GM12878 (cell line): ENCODE results near the gene ZFYVE19. TPM values are rescaled to one million over a fixed set of nuclear protein-coding genes. Genes with fewer than 3 reads are reported as not detected.

Experiments
- ATAC-seq: fragments of 200-7000 bp; cut with Tn5 transposase; 3 replicates; pipeline ENCODE4 v1.9.1; 2020; ENCODE audit warnings: mild to moderate bottlenecking, moderate library complexity
- BruUV-seq: library from RNA; stranded (reverse); fragments of 400-500 nt; replicated peaks from 2 replicates; lab custom pipeline; 2021; lab: Mats Ljungman, UMichigan
- CTCF ChIA-PET: fragments of 300-600 bp; sonication (Branson Sonifier 250); formaldehyde crosslinking; extraction: SDS; loops from one replicate; lab custom pipeline; 2021; ENCODE audit warnings: inconsistent platforms; lab: Yijun Ruan, JAX
- POLR2A ChIA-PET: fragments of 350-600 bp; formaldehyde crosslinking; extraction: SDS; loops from one replicate; lab custom pipeline; 2021; ENCODE audit warnings: inconsistent platforms; lab: Charles Lee
- RAD21 ChIA-PET: fragments of 300-600 bp; sonication (Branson Sonifier 250); formaldehyde crosslinking; loops from one replicate; lab custom pipeline; 2023; ENCODE audit warnings: antibody characterized with exemption; ENCODE audit not compliant: unreplicated experiment; lab: Charles Lee
- SMC1A ChIA-PET: fragments of 300-600 bp; sonication (Branson Sonifier 250); formaldehyde crosslinking; loops from one replicate; lab custom pipeline; 2023; ENCODE audit not compliant: unreplicated experiment, uncharacterized antibody; lab: Charles Lee
- DNase-seq: peaks from one replicate; pipeline ENCODE4 v3.0.0-alpha.2; 2011; ENCODE audit warnings: low read depth, low spot score
- FAIRE-seq: peaks from 3 replicates; lab custom pipeline; 2011; peaks lifted over from hg19 to GRCh38; lab: Jason Lieb, UNC
- H2AFZ ChIP-seq: 2 replicates; pipeline ENCODE4 v1.6.0; 2011; ENCODE audit warnings: low read depth, low read length, control low read depth; ENCODE audit not compliant: control insufficient read depth
- H3K27ac ChIP-seq: 2 replicates; pipeline ENCODE4 v1.5.1; 2011; ENCODE audit warnings: control low read depth; ENCODE audit not compliant: control insufficient read depth, insufficient read depth
- H3K27me3 ChIP-seq, 2 experiments: replicated peaks in 1 of 2; 2 replicates each; pipeline versions ENCODE4 v1.6.0 to v1.6.1; 2011; ENCODE audit warnings: low read length in 1 of 2; ENCODE audit not compliant: control insufficient read depth in 2 of 2, insufficient read depth in 2 of 2
- H3K36me3 ChIP-seq, 2 experiments: 2 replicates each; pipeline ENCODE4 v1.5.1; 2011; ENCODE audit warnings: low read length in 1 of 2; ENCODE audit not compliant: control insufficient read depth in 2 of 2, insufficient read depth in 2 of 2
- H3K4me1 ChIP-seq: 2 replicates; pipeline ENCODE4 v1.6.1; 2011; ENCODE audit warnings: mild to moderate bottlenecking, low read length, moderate library complexity, mixed read lengths; ENCODE audit not compliant: control insufficient read depth, insufficient read depth
- H3K4me2 ChIP-seq: 2 replicates; pipeline ENCODE4 v1.6.0; 2011; ENCODE audit warnings: control low read depth; ENCODE audit not compliant: control insufficient read depth, insufficient read depth
- H3K4me3 ChIP-seq: fragments of 200-600 bp; sonication (generic); 2 replicates; pipeline ENCODE4 v1.5.1; 2016
- H3K79me2 ChIP-seq: 2 replicates; pipeline ENCODE4 v1.6.0; 2011; ENCODE audit warnings: low read length; ENCODE audit not compliant: control insufficient read depth, insufficient read depth
- H3K9ac ChIP-seq: 2 replicates; pipeline ENCODE4 v1.8.0; 2011; ENCODE audit warnings: low read length, control low read depth, mixed read lengths; ENCODE audit not compliant: control insufficient read depth, insufficient read depth
- H3K9me3 ChIP-seq: replicated peaks from 3 replicates; pipeline ENCODE4 v1.5.1; 2011; ENCODE audit warnings: mild to moderate bottlenecking, low read length; ENCODE audit not compliant: control insufficient read depth, insufficient read depth
- H4K20me1 ChIP-seq: 2 replicates; pipeline ENCODE4 v1.6.0; 2011; ENCODE audit not compliant: control insufficient read depth, insufficient read depth
- BRCA1 ChIP-seq: IDR thresholded peaks from 2 replicates; pipeline ENCODE4 v1.6.1; 2011; ENCODE audit warnings: low read depth, low read length, improper control_type of control experiment
- E4F1 ChIP-seq: fragments of 450-650 bp; IDR thresholded peaks from 2 replicates; pipeline ENCODE4 v1.6.1; 2018; ENCODE audit warnings: borderline replicate concordance, mild to moderate bottlenecking; ENCODE audit not compliant: partially characterized antibody
- FOXM1 ChIP-seq: IDR thresholded peaks from 2 replicates; pipeline ENCODE4 v1.6.1; 2012; ENCODE audit warnings: low read depth, mild to moderate bottlenecking, inconsistent platforms, low read length, moderate library complexity
- MYB ChIP-seq: fragments of 150-350 bp; IDR thresholded peaks from 2 replicates; pipeline ENCODE4 v1.6.1; 2014; ENCODE audit warnings: mild to moderate bottlenecking, low read depth, low read length, borderline replicate concordance
- NFXL1 ChIP-seq: fragments of 450-650 bp; IDR thresholded peaks from 2 replicates; pipeline ENCODE4 v1.6.1; 2017; ENCODE audit warnings: antibody characterized with exemption, mild to moderate bottlenecking, borderline replicate concordance
- NKRF ChIP-seq: fragments of 450-650 bp; conservative IDR thresholded peaks from 2 replicates; pipeline ENCODE4 v1.6.1; 2017; ENCODE audit warnings: mild to moderate bottlenecking, moderate library complexity
- POU2F2 ChIP-seq: IDR thresholded peaks from 3 replicates; pipeline ENCODE4 v1.6.1; 2011; ENCODE audit warnings: low read depth, mild to moderate bottlenecking, low read length, borderline replicate concordance
- RUNX3 ChIP-seq: IDR thresholded peaks from 2 replicates; pipeline ENCODE4 v1.6.1; 2012; ENCODE audit warnings: low read length, inconsistent platforms
- TAF1 ChIP-seq: IDR thresholded peaks from 2 replicates; pipeline ENCODE4 v1.6.1; 2011; ENCODE audit warnings: mild to moderate bottlenecking, low read depth, low read length, borderline replicate concordance
- TCF3 ChIP-seq: IDR thresholded peaks from 2 replicates; pipeline ENCODE4 v1.6.1; 2012; ENCODE audit warnings: low read depth, mild to moderate bottlenecking, low read length, borderline replicate concordance; ENCODE audit not compliant: insufficient read depth
- YY1 ChIP-seq: IDR thresholded peaks from 2 replicates; pipeline ENCODE4 v1.6.1; 2011; ENCODE audit warnings: low read depth, mild to moderate bottlenecking, low read length
- WGBS: methylation state at CpG from one replicate; pipeline ENCODE4 v1.1.6; 2016; ENCODE audit warnings: low lambda C conversion rate; ENCODE audit not compliant: insufficient replicate concordance, insufficient coverage; ENCODE audit errors: missing lambda C conversion rate; 5-methylcytosine and 5-hydroxymethylcytosine counted together
- in situ Hi-C: fragments of 300-500 bp; cut with MboI; formaldehyde crosslinking; loops from 9 replicates; pipeline ENCODE4 v1.14.3; 2018; ENCODE audit warnings: mixed read lengths
- intact Hi-C: fragments of 100-400 bp; cut with micrococcal nuclease; formaldehyde crosslinking; loops from one replicate; pipeline ENCODE4 v1.14.2; 2022; ENCODE audit not compliant: unreplicated experiment
- polyA plus RNA-seq, 11 experiments: library from polyadenylated mRNA; depleted of rRNA in 4 of 11; unstranded in 6 of 11; stranded (reverse) in 5 of 11; fragments of >200 nt; fragmentation: Nextera tagmentation in 4 of 11; fragmentation: Illumina TruSeq in 1 of 11; extraction: Ambion mirVana in 4 of 11; extraction: Trizol in 1 of 11; gene quantifications; 1 replicate in 1 of 11; 2 replicates in 10 of 11; pipeline versions ENCODE4 v1.2.1 to v1.2.3, GENCODE V29; 2011 to 2016; ENCODE audit warnings: inconsistent platforms in 2 of 11, missing spikeins in 2 of 11, low read depth in 1 of 11
- total RNA-seq, 4 experiments: library from RNA; depleted of rRNA in 3 of 4; stranded (reverse); fragments of >200 nt in 3 of 4; fragmentation: Illumina TruSeq in 1 of 4; extraction: Trizol in 1 of 4; gene quantifications; 2 replicates each; pipeline versions ENCODE4 v1.2.1 to v1.2.3, GENCODE V29; 2013 to 2021

ZFYVE19 gene
- total and polyA plus RNA-seq, 10 of the 15 experiments (the other 5 are each of a cell fraction or from before 2014, with no cell fraction given) = 1.7 to 36.3 (median 17.0) TPM

GRCh38 chr15:40773902-40774301, 33.0 kb upstream of the ZFYVE19 start:
- ChIA-PET POLR2A (interaction anchor here (0.6 kb wide), 1 partner anchor 415 kb away, joined by 4 read pairs; no protein-coding TSS in a partner anchor), SMC1A (interaction anchor here (1.1 kb wide), 1 partner anchor 9 kb away, joined by 3 read pairs; no protein-coding TSS in a partner anchor), RAD21 (interaction anchor here (1.2 kb wide), 1 partner anchor 84 kb away, joined by 5 read pairs; no protein-coding TSS in a partner anchor), CTCF (interaction anchor here (2.4 kb wide), 1 partner anchor 9 kb away, joined by 12 read pairs; no protein-coding TSS in a partner anchor)
- Histone ChIP-seq H3K4me1 (peaks cover 21% of the 10 kb centered on the region), H3K4me3 (no peak overlapping the region), H4K20me1 (no peaks in the 10 kb centered on the region), H3K36me3 (peaks cover 0 to 21% of the 10 kb centered on the region in 2 experiments; a peak in 3 of 4 replicates), H3K27me3 (no peaks in the 10 kb centered on the region), H2AFZ (no peak overlapping the region), H3K9me3 (no peaks in the 10 kb centered on the region), H3K27ac (no peak overlapping the region), H3K79me2 (no peaks in the 10 kb centered on the region), H3K9ac (no peak overlapping the region), H3K4me2 (no peak overlapping the region)
- BruUV-seq = no TSS peak
- DNase-seq = no peak
- 91% methylated on average over 6 of the region's 6 CpGs for WGBS
- in situ Hi-C loops (no loop called here), intact Hi-C loops (no loop called here)
- TF ChIP-seq E4F1 (no peak), TAF1 (no peak), FOXM1 (no peak), RUNX3 (no peak), YY1 (no peak), MYB (no peak), NKRF (no peak), TCF3 (no peak), NFXL1 (no peak), BRCA1 (no peak), POU2F2 (no peak)
- no peak for ATAC-seq
- no peak for FAIRE-seq
